HUES48 (cell line): ENCODE results near the gene QRFP.

Experiments
- H3K27ac ChIP-seq: one replicate; pipeline ENCODE4 v1.7.0; 2013; ENCODE audit warnings: low read depth, low read length, inconsistent platforms
- H3K27me3 ChIP-seq: 2 replicates; pipeline ENCODE4 v1.6.1; 2013; ENCODE audit warnings: mild to moderate bottlenecking, low read length; ENCODE audit not compliant: control insufficient read depth, insufficient read depth
- H3K36me3 ChIP-seq: 2 replicates; pipeline ENCODE4 v1.6.1; 2013; ENCODE audit warnings: low read length; ENCODE audit not compliant: control insufficient read depth, insufficient read depth
- H3K4me1 ChIP-seq: 2 replicates; pipeline ENCODE4 v1.6.1; 2013; ENCODE audit warnings: mild to moderate bottlenecking, low read length; ENCODE audit not compliant: control insufficient read depth, insufficient read depth
- H3K4me3 ChIP-seq: 2 replicates; pipeline ENCODE4 v1.5.1; 2013; ENCODE audit warnings: mild to moderate bottlenecking, low read depth, low read length
- H3K9ac ChIP-seq: 2 replicates; pipeline ENCODE4 v1.6.1; 2013; ENCODE audit warnings: mild to moderate bottlenecking, low read depth, low read length, moderate library complexity
- H3K9me3 ChIP-seq: 2 replicates; pipeline ENCODE4 v1.6.1; 2013; ENCODE audit warnings: low read length; ENCODE audit not compliant: control insufficient read depth, insufficient read depth

Gene QRFP

DNA sequence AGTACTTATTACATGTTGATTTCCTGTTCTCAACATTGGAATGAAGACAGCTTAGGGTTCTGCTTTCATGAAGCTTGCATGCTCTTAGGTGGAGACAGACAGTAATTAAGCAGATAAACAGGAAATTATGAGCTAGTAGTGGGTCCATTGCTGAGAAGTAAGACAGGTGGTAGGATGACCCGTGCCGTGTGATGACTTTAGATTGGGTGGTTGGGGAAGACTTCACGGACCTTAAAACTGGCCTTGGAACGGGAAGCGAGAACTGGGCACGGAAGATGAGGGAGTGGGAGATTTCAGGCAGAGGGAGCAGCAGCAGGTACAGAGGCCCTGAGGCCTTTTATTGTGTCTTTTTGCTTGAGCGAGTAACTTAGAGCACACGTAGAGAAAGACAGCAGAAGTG is 34.4 kb downstream of the QRFP start:
- no peak overlapping the region for H3K4me3 ChIP-seq
- no peaks in the 10 kb centered on the region for H3K4me1 ChIP-seq
- H3K36me3 ChIP-seq = peaks cover 67% of the 10 kb centered on the region
- H3K9me3 ChIP-seq = no peaks in the 10 kb centered on the region
- H3K27me3 ChIP-seq = no peaks in the 10 kb centered on the region
- no peak overlapping the region for H3K27ac ChIP-seq
- H3K9ac ChIP-seq = no peak overlapping the region

DNA sequence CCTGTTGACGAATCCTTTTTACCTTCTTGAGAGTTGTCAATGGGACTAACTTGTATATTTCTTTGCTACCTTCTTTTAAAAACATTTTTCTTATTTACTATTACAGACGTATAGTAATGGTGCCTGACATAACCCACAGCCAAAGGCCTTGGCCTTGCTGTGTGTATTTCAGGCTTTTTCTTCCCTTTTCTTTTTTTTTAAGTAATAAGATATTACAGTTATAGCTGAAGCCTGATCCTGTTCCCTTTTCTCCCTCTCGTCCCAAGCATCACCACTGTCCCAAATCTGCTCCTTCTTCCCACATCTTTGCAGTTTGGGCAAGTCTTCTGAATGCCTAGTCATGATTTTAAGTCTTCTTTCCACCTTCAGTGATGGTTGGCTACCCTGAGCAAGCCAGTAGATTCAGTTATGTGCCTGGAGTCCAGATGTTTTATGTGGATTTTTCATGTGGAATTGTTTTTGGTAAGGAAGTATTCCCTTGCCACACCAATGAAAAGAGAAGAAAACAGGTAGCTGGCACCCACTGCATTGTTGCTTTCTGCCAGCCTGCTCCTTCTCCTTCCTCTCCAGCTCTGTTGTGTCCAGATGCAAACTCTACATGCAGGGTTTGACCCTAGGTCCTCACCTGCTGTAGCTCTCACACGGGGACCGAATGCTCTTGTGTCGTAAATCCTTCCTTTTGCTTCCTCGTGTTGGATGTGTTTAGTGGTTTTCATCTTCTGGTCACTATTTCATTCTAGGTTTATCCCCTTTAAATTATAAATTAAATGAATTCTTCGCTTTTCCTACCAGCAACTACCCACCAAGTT is 35.0 kb downstream of the QRFP start:
- no peak overlapping the region for H3K27ac ChIP-seq
- H3K4me1 ChIP-seq = no peaks in the 10 kb centered on the region
- H3K9ac ChIP-seq = no peak overlapping the region
- H3K36me3 ChIP-seq = peaks cover 71% of the 10 kb centered on the region
- H3K27me3 ChIP-seq = no peaks in the 10 kb centered on the region
- H3K9me3 ChIP-seq = no peaks in the 10 kb centered on the region
- no peak overlapping the region for H3K4me3 ChIP-seq

DNA sequence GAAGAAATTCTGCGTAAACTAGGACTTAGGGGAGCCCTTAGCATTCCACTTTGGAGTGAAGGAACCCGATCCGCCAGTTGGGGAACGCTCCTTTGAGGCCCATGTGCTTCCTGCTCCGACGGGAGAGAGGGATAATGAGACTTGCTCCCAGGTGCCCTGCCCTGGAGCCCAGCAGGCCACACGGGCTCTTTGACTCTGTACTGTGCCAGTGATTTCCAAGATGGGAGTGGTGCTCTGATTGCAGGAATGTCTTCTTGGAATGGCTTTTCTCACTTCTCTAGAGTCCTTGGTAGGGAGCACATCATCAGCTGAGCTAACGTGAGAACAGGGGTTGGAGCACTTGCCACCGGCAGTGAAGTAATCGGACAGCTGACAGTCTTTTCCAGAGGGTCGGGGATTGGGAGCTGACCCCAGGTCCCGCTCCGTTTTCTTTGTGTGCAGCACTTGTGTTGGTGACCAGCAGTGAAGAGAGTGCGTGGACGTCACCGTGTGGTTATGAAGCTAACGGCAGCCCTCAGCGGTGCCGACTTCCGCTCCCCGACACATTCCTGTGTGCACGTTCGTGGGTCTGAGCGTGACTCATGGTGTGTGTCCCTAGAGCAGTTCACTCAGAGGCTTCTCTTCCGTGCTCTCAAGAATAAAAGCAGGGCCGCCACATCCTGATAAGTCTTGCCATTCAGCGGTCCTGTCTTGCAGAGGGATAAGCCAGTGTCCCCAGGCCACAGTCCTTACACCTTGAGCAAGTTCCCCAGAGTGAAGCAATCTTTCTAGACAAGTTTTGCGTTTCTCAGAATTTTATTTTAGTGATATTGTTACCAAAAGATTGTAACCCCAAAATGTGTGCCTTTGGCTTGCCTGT is 35.9 kb downstream of the QRFP start:
- H3K9me3 ChIP-seq = no peaks in the 10 kb centered on the region
- no peak overlapping the region for H3K9ac ChIP-seq
- H3K36me3 ChIP-seq = peaks cover 80% of the 10 kb centered on the region
- H3K27me3 ChIP-seq = no peaks in the 10 kb centered on the region
- H3K4me1 ChIP-seq = no peaks in the 10 kb centered on the region
- no peak overlapping the region for H3K27ac ChIP-seq
- no peak overlapping the region for H3K4me3 ChIP-seq

DNA sequence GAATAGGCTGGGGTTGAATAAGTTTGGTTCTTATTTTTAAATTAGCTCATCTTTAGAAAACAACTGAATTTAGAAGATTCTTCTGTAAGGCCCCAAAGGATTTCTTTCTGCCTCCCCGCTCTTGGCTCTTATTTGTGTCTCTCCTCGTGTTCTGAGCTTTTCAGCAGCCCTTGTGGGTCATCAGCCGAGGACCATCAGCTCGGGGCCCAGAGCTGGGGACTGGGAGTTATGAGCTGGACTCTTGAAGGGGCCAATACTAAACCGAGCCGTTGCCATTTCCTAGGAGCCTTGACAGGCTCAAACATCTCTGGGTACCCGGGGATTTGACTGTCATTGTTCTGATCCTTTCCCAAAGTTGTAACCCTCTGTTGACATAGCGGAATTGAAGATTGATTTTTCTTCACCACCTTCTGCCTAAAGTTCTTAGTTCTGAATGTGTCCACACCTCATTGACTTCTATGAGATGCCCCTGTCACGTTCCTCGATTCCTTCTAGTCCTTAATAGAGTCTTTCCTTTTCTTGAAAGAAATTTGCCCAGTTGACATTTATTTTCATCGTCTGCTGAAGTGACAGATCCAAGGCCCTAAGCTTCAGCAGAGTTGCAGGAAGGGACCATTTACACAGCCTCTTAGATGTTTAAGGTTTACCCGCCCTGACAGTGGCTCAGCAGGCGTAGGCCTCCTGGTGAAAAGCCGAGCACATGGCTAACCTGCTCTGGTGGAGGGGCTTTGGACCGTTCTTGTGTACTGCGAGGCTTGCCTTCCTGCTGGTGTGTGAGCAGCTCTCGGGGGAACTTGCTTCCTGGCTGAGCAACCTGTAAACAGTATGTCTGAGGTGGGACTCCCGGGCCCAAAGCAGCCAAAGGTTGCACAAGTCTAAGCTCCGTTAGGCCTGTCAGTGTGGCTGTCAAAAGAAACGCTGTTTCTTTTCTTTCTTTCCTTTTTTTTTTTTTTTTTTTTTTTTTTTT is 37.6 kb downstream of the QRFP start:
- Histone ChIP-seq H3K4me3 (no peak overlapping the region), H3K9me3 (no peaks in the 10 kb centered on the region), H3K27me3 (no peaks in the 10 kb centered on the region), H3K27ac (no peak overlapping the region), H3K4me1 (no peaks in the 10 kb centered on the region), H3K9ac (no peak overlapping the region), H3K36me3 (peaks cover 87% of the 10 kb centered on the region)

DNA sequence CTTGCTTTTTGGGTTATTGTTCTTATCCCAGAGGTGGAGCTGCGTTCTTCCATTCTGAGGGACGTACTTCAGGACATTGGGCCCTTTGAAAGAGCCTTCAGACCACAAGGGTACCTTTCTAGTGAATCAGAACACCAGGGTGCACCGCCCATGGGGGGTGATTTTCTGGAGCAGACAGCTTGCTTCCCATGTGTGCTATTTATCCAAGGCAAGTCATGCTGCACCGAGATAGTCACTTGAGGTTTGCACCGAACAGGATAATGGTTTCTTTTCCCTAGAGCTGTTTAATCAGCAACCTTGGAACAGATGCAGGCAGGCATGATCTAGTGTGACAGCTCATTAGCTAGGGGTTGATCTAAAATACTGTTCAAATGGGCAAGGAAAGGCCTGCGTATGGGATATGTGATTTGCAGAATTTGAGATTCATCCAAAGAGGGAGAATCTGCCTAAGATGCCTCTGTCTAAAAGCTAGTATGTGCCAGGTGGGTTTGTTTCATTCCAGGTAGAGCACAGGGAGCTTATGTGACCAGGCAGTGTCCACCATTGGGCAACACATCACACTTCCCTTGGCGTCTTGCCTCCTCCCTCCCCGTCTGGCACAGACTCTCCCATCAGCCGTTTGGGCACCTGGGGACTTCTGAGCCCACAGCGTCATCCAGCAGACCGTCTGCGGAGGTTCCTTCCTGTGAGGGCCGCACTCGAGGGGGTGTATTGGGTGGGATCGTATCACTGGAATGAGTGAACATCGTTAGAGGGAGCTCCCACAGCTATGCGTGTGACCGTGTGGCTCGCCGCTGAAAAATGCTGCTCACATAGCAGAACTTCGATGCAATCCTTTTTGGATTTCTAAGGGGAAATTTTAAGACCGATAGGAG is 38.5 kb downstream of the QRFP start:
- H3K9me3 ChIP-seq = no peaks in the 10 kb centered on the region
- no peaks in the 10 kb centered on the region for H3K4me1 ChIP-seq
- peaks cover 84% of the 10 kb centered on the region for H3K36me3 ChIP-seq
- H3K27ac ChIP-seq = peak overlapping the region; percentile 14
- no peak overlapping the region for H3K9ac ChIP-seq
- H3K27me3 ChIP-seq = no peaks in the 10 kb centered on the region
- no peak overlapping the region for H3K4me3 ChIP-seq

DNA sequence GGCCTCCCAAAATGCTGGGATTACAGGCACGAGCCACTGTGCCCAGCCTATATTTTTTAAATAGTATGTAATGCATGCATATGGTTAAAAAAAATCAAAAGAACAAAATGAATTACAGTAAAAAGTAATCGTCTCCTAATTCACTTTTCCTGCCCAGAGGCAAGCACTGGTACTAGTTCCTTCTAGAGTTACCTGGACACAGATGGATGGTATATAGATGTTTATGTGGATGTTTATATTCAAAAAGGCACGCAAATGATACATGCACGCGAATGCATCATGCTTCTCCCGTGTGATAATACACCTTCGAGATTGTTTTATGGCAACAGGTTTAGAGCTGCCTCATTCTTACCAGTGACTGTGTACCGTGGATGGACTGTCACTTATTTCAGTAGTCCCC is 40.1 kb downstream of the QRFP start:
- Histone ChIP-seq H3K36me3 (peaks cover 70% of the 10 kb centered on the region), H3K4me1 (no peaks in the 10 kb centered on the region), H3K27ac (no peak overlapping the region), H3K9ac (no peak overlapping the region), H3K27me3 (no peaks in the 10 kb centered on the region), H3K9me3 (no peaks in the 10 kb centered on the region), H3K4me3 (no peak overlapping the region)

DNA sequence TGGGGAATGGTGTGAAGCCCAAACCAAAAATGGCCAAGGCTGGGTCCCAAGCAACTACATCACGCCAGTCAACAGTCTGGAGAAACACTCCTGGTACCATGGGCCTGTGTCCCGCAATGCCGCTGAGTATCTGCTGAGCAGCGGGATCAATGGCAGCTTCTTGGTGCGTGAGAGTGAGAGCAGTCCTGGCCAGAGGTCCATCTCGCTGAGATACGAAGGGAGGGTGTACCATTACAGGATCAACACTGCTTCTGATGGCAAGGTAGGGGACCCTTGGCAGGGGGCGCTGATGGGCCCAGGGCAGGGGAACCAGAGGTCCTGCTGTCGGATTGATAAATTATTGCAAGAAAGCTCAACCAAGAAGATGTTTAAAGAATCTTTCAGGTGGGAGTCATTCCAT is 41.8 kb downstream of the QRFP start:
- H3K9ac ChIP-seq = no peak overlapping the region
- no peak overlapping the region for H3K4me3 ChIP-seq
- H3K36me3 ChIP-seq = peaks cover 59% of the 10 kb centered on the region

DNA sequence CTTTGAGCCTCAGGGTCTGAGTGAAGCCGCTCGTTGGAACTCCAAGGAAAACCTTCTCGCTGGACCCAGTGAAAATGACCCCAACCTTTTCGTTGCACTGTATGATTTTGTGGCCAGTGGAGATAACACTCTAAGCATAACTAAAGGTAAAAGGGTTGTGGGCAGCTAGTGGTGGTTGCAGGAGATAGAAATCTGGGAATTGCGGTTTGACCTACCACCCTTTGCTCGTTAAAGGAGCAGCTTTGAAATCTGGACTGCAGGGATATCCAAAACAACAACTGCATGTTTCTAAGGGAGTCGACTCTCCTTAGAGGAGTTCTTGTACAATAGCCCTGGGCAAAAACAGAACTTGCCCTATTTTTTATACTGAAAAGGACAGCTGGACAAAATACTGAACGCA is 42.5 kb downstream of the QRFP start:
- no peaks in the 10 kb centered on the region for H3K27me3 ChIP-seq
- peaks cover 56% of the 10 kb centered on the region for H3K36me3 ChIP-seq
- no peaks in the 10 kb centered on the region for H3K4me1 ChIP-seq
- no peak overlapping the region for H3K27ac ChIP-seq
- H3K4me3 ChIP-seq = no peak overlapping the region
- H3K9me3 ChIP-seq = no peaks in the 10 kb centered on the region
- no peak overlapping the region for H3K9ac ChIP-seq

More for the DNA sequence above, 41.8 kb downstream of the QRFP start:
- no peaks in the 10 kb centered on the region for H3K27me3 ChIP-seq
- no peak overlapping the region for H3K27ac ChIP-seq
- H3K4me1 ChIP-seq = no peaks in the 10 kb centered on the region
- H3K9me3 ChIP-seq = no peaks in the 10 kb centered on the region

DNA sequence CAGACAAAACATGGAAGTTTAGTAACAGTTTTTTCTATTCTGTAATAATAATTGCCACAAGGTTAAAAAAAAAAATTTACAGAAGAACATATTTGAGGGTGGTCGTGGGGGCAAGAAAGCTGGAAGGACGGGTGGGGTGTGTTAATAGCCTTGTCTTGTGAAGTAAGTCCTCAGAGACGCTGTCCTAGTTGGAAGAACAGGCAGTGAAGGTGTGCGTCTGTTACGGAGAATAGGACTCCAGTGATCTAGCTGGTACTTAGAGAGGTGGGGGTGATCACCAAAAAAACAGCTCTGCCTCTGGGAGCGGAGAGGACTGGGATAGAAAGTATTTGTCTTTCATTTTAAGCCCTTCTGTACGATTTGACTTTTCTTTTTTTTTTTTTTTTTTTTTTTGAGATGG is 43.8 kb downstream of the QRFP start:
- Histone ChIP-seq H3K9me3 (no peaks in the 10 kb centered on the region), H3K36me3 (peaks cover 43% of the 10 kb centered on the region), H3K27ac (no peak overlapping the region), H3K4me3 (no peak overlapping the region), H3K4me1 (peaks cover 6% of the 10 kb centered on the region), H3K9ac (no peak overlapping the region), H3K27me3 (no peaks in the 10 kb centered on the region)

DNA sequence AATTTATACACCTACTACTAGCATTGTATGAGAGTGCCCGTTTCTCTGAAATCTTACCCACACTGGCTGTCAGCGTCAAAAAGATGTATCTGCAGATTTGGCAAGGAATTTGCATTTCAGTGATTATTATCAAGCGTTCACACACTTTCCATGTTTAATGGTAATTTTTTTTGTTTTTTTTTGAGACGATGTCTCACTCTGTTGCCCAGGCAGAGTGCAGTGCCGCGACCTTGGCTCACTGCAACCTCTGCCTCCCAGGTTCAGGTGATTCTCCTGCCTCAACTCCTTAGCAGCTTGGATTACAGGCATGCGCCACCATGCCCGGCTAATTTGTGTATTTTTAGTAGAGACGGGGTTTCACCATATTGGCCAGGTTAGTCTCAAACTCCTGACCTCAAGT is 47.3 kb downstream of the QRFP start:
- Histone ChIP-seq H3K27ac (no peak overlapping the region), H3K9me3 (no peaks in the 10 kb centered on the region), H3K36me3 (peaks cover 8% of the 10 kb centered on the region), H3K4me1 (peaks cover 33% of the 10 kb centered on the region), H3K4me3 (no peak overlapping the region), H3K27me3 (no peaks in the 10 kb centered on the region), H3K9ac (no peak overlapping the region)
